OCI-M2 (cell line): ENCODE results near the gene HOXD10.

ENCODE experiments used
- DNase-seq: peaks from one replicate; lab custom pipeline; 2025; ENCODE audit not compliant: unreplicated experiment; lab: John Stamatoyannopoulos, UW

Gene HOXD10

DNA sequence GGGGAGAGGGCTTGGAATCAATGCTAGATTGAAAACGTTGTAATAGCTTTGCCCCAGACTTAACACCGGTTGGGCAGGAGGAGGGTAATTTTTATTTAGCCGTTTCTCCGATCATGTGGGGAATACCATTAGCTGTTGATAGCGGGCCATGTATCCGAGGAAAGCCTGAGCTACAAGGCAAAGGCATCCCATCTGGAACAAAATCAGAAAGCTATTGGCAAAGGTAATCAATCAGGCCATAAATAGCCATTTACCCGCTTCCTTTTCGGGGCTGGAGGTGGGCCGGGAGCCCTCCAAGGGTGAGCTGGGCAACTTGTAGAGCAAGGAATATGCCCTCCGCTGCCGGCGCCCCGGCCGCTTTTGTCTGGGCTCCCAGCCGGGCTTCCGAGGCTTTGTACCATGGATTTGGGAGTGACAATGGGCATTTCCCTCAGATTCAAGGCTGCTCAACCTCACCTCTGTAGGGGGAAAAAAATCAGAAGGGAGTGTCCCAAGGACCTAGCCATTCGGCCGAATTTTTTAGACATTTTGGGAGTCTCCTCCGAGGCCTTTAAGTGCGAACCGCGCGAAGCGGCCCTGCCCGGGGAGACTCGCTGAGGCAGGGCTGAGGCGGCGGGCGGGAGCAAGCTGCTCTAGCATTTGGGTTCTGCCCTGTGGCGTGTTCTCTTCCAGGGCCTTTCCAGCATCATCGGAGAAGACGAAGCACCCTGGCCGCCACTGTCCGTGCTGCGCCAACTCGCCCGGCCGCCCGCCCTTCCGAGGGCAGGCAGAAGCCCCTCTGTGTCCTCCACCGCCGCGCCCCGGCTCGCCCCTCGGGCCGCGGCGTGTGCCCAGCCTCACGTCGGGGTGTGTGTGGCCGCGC lies 4.8 kb downstream of the HOXD10 start:
- DNase-seq: no peak

DNA sequence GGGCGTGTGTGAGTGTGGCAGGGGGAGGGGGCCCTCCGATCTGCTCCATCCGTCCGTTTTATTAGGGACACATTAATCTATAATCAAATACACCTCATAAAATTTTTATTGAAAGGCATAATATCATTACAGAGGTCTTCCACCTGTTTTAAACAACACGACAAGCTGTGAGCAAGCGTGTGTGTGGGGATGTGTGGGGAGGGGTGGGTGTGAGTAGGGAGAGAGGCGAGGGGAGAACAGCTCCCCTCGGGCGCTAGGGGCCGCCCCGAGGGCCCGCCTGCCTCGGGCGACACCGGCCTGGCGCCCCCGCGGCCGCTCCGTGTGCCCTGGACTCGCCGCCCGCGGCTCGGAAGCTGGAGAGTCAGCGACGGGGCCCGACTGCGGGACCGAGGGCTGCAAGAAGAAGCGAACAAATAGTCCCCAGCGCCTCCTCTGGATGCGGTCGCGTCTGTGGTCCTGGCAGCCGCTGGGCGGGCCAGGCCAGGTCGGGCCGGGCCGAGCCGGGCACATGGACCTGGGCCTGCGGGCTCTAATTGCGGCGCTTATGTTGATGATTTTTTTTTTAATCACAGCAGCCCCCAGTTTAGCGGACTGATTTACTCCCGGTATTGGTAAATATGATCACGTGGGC lies 5.6 kb downstream of the HOXD10 start:
- DNase-seq: peak; percentile 16

DNA sequence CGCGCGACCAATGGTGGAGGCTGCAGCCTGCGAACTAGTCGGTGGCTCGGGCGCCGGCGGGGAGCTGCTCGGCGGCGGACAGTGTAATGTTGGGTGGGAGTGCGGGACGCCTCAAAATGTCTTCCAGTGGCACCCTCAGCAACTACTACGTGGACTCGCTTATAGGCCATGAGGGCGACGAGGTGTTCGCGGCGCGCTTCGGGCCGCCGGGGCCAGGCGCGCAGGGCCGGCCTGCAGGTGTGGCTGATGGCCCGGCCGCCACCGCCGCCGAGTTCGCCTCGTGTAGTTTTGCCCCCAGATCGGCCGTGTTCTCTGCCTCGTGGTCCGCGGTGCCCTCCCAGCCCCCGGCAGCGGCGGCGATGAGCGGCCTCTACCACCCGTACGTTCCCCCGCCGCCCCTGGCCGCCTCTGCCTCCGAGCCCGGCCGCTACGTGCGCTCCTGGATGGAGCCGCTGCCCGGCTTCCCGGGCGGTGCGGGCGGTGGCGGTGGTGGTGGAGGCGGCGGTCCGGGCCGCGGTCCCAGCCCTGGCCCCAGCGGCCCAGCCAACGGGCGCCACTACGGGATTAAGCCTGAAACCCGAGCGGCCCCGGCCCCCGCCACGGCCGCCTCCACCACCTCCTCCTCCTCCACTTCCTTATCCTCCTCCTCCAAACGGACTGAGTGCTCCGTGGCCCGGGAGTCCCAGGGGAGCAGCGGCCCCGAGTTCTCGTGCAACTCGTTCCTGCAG lies 6.3 kb downstream of the HOXD10 start, which contains the start of gene HOXD9:
HOXD9 (plus strand) TSS at position 37 of the 728 bp plus-strand sequence; CDS start at position 87, 50 bp downstream.
- DNase-seq: no peak

DNA sequence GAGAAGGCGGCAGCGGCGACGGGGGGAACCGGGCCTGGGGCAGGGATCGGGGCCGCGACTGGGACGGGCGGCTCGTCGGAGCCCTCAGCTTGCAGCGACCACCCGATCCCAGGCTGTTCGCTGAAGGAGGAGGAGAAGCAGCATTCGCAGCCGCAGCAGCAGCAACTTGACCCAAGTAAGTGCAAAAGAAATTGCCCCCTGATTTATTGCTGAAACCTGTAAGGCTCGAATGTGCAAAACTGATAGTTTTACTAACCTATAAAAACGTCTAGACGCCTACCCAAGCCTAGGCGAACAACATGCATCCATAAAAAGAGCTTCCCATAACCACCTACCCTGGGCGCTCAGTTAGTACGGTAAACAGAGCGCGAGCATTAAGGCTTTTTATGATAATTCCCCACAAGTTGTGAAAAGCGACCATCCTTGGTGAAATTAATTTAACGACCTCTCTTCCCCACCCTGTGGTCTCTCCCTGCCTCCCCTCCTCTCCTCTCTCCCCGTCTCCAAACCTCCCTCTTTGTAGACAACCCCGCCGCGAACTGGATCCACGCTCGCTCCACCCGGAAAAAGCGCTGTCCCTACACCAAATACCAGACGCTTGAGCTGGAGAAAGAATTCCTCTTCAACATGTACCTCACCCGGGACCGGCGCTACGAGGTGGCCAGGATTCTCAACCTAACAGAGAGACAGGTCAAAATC lies 7.0 kb downstream of the HOXD10 start:
- no peak for DNase-seq

DNA sequence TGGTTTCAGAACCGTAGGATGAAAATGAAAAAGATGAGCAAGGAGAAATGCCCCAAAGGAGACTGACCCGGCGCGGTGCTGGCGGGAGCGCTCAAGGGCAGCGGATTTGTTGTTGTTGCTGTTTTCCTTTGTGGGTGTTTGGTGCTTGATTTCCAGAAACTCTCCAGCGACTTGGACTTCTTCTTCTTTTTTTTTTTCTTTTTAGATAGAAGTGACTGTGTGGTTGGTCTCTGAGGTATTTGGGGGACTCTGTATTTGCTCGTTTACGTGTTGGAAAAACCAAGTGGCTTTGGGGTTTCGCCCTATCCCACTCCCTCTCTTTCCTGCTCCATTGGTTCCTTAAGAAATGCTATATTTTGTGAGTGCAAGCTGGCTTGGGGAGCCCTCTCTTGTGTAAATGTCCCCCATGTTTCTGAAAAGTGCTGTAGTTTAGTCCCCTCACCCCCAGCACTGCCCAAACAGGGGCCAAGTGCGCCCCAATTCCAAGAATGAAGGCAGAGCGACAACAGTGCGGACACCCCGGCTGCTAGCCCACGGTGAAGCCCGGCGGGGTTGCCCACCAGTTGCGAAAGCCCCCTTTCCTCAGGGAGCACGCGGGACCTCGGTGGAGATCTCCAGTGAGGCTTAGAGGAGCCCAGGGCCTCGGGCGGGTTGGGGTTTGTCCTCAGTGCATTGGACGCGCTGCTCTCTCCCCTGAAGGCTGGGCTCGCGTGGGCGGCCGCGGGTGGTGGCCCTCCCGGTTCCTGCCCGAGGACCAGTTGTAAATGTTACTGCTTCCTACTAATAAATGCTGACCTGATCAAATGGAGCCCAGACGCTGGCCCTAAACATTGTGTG lies 7.8 kb downstream of the HOXD10 start:
- no peak for DNase-seq

DNA sequence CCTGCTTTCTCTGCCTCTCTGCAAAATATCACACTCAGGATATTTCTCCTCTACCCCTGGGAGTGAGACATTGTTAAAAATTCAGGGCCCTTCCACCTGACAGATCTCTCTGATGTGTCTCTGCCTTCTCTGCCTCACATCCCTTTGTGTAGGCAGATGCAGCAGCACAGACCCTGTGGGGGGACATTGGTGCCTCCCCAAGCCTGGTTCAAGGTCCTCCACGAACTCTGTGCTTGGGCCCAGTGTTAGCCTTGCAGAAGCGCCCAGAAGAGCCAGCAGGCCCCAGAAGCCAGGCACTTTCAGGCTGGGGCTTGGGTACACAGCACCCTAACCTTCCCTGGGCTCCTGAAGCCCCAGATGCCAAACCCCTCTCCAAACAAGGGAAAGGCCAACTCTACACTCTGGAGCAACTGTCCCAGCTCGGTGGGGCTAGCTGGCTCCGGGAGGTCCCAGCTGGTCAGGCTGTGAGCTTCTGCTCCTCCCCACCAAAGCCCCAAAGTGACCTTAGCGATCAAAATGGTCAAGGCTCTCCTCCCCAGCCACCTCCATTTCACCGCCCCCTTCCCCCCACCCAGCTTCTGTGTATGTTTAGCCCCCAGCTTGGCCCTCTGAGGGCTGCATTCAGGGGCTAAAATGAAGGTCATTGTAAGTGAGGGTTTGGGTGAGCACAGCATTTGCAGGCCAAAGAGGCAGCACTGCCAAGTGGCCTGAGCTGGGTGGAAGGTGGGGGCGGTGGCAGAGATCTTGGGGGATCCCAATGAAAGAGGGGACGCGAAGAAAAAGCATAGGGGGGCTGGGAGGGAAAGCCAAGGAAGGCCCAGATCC lies 8.6 kb downstream of the HOXD10 start:
- no peak for DNase-seq

DNA sequence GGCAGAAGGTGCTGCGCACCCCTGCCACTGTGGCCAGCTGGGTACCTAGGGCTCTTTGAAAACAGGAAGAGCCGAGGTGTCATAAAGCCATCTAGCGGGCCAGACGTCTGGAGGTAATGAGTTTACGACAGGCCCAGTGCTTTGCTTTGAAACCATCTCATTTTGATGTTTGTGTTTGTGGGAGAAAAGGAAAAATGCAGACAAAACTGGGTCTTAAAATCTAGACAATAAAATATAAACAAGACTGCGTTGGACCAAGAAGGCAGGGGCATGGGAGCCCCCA lies 9.1 kb downstream of the HOXD10 start:
- DNase-seq: no peak

DNA sequence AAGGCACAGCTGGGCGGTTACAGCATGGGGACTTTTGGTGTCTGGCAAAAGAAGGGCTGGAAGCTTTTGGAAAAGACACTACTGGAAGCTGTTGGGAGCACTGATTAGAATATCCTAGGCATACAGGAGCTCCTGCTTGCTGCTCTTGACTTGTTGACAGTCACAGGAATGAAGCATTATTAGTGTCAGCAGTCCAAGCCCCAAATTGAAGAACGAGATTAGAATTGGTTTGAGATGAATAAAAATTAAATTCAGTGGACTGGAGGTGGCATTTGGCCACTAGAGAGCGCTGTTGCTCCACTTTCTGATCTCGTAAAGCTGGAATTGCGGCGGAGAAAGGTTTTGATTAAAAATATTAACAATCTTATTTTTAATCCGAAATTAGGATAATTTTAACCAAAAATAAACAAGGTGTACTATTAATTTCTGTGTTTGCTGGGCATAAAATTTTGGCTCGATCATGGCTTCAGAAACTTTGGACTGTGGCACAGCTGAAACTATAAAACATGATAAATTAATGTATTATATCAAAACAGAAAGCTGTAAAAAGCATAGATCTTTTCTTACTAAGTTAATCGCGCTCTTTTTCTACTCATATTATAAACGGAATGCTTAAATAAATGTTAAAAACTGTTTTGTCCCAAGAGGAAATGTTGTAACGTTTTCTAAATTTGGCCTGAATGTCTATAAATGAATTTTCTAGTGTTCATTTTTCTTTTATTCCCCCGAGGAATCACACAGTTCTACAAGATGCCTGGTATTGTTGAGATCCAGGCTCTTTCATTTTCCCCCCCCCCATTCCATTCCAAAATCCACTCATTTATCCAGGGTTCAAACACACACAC lies 10.6 kb downstream of the HOXD10 start:
- DNase-seq: no peak

DNA sequence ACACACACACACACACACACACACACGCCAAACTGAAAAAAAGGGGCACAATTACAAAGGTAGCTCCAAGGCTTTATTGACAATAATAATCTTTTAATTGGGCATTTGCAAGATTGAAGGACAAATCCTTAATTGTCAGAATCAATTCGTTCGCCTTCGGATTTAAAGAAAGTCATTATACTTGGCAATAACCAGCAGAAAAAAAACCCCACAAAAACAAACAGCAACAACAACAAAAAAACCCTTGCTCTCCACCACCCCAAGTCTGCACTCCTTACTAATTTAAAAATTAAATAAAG lies 11.1 kb downstream of the HOXD10 start:
- DNase-seq: no peak

DNA sequence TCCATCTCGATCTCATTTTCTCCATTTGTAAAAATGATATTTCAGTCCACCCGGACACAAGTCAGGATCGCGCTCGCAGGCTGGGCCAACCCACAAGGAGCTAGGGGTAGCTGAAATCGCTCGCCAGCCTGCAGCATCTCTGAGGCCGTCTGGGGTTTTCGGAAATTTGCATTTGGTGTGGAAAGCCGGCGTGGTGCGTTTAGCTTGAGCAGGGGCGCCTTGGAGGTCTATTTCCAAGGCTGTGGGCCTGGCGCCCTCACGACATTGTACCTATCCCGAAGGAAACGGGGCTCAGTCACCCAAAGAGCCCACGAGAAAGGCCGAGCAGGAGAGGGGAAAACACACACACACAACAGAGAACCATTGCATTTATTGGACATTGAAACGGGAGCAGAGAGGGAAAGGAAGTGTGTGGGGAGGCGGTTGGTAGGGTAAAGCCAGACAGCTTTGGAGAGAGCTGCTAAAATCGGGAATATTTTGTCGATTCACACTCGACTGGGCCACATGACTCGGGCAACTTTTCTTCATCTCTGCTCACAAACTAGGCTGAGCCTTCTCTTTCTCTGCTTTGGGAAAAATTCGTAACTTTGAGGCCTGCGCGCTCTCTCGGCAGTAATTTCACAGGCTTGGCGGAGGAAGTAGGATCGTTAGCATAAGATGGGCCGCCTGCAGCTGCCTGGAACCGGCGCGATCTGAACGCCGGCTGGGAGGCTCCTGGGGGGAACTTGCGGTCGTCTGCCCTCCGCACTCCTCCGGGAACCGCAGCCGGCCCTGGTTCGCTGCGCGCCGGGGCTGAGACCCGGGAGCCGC lies 11.8 kb downstream of the HOXD10 start:
- no peak for DNase-seq

DNA sequence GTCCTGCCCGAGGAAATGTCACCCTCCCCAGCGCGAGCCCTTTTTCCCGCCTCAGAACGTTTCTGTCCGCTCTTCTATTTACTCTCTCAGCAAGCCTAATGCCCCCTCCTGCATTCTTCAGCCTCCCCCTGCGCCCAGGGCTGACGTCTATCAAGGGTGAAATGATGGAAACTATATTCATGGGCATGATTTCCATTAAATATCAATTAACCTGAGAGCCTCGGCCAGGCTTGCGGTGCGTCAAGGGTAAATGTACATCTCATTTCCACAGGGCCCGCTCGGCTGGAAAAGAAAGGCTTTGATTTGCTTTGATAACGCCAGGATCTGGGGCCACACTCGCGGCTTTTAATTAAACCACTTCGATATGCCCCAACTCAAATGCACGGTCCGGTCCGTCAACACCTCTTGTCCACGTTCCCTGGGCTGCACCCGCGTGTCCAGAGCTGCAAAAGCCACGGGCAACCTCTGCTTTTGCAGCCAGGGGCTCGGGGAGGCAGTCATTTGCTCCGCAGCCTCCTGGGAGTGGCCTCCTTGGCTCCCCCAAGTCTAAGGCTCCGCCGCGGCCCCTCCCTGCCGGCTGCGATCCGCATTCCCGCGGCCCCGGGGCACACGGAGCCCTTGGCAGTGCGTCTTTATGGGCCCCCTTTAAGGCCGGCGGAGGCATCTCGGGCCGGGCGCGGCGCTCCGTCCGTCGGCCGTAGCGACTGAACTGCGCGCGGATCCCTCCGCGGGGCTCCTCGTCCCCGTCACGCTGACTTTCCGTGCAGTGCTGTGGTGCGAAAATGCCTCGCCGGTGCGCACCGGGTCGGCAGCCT lies 12.6 kb downstream of the HOXD10 start, which contains the start of gene HOXD8:
HOXD8 (plus strand) TSS at position 724 of the 815 bp plus-strand sequence. CDS start 662 bp downstream, outside the sequence.
- DNase-seq: no peak

DNA sequence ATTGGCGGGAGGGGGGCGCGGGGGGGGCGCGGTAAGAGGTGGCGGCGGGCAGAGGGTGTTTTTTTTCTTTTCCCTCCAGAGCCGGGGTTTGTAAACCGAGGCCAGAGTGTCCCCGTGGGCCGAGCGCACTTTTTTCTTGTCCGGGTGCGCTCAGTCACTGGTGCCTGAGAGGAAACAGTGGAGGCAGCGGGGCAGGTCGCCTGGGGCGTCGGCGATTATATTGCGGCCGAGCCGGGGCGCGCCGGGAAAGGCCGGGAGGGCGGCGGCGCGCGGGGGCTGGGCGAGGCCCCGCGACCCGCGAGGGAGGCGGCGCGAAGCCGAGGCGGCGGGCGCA lies 13.2 kb downstream of the HOXD10 start:
- DNase-seq: no peak

DNA sequence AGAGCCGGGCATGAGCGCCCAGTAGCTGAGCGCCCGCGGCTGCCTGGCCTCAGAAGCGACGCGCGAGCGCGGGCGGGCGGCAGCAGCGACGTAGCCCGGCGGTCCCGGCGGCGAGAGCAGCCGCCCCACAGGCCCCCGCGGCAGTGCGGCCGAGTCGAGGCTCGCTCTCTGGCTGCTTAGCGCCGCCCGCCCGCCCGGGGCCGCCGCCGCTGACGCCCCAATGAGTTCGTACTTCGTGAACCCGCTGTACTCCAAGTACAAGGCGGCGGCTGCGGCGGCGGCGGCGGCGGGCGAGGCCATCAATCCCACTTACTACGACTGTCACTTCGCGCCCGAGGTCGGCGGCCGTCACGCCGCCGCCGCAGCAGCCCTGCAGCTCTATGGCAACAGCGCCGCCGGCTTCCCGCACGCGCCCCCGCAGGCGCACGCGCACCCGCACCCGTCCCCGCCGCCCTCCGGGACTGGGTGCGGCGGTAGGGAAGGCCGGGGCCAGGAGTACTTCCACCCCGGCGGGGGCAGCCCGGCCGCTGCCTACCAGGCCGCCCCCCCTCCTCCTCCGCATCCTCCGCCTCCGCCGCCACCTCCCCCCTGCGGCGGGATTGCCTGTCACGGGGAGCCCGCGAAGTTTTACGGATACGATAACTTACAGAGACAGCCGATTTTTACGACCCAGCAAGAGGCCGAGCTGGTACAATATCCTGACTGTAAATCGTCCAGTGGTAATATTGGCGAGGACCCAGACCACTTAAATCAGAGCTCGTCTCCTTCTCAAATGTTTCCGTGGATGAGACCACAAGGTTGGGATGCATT lies 13.8 kb downstream of the HOXD10 start:
- DNase-seq: no peak

DNA sequence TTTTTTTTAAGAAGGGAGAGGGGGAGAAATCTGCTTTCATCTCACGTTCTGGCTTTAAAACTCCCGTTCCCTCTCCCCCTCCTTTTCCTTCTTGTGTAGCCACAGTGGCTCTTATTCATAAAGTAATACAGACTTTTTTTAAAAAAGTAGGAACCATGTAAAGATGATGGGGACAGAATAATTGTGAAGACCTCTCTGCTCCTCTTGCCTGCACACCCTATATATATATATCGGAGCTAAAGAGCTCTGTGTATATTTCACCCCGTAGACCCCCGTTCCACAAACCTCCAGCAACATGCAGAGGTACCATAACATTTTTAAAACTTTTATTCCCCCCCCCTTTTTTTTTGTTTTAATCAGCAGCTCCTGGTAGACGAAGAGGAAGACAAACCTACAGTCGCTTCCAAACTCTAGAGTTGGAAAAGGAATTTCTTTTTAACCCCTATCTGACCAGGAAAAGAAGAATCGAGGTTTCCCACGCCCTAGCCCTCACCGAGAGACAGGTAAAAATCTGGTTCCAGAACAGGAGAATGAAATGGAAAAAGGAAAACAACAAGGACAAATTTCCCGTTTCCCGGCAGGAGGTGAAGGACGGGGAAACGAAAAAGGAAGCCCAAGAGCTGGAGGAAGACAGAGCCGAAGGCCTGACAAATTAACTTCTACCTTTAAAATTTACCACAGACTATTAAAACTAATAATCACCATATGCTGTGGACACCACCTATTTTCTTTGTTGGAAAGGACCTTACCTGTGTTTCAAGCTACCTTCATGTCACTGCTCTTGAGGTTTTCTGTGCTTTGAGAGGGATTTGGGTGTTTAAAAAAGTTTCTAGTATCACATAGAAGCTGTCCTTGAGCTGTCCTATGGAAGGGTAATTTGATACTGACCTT lies 14.6 kb downstream of the HOXD10 start:
- no peak for DNase-seq

DNA sequence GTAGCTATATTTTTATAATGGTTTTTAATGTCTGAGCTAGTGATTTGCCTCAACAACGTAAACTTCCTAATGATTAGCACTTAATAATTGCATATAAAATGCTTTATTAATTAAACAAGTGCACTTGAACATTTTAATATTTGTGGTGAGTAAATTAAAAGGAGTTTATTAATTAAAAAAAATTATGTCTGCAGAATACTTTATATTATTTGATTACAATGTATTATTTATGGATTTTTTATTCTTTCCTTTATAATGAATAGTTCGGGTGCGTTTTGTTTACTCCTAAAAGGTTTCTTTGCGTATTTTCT lies 15.2 kb downstream of the HOXD10 start:
- no peak for DNase-seq
